Fibroblast of villous mesenchyme (primary cell): Measurements from ENCODE around the gene KHDRBS1. TPM values are rescaled to one million over a fixed set of nuclear protein-coding genes. Genes with fewer than 3 reads are reported as not detected.

Experiments used
- DNase-seq: peaks from one replicate; pipeline ENCODE4 v3.0.0-alpha.2; 2010; ENCODE audit warnings: low read depth
- H3K4me3 ChIP-seq: 2 replicates; pipeline ENCODE4 v1.5.1; 2011; ENCODE audit warnings: low read depth, mild to moderate bottlenecking, low read length
- CTCF ChIP-seq: IDR thresholded peaks from 2 replicates; pipeline ENCODE4 v1.5.1; 2012; ENCODE audit warnings: low read depth, mild to moderate bottlenecking, low read length; ENCODE audit not compliant: insufficient read depth
- small RNA-seq: library from RNA; depleted of rRNA; stranded (forward); fragments of <200 nt; gene quantifications from one replicate; pipeline ENCODE3, GENCODE V24; 2012
- total RNA-seq: library from RNA; depleted of rRNA; stranded (reverse); fragments of >200 nt; gene quantifications from 2 replicates; pipeline ENCODE4 v1.2.3, GENCODE V29; 2012

Gene KHDRBS1
- total RNA-seq, 1 donor = 51.0 TPM

- no peak overlapping the region for H3K4me3 ChIP-seq
- no peak for TF ChIP-seq CTCF
- no peak for DNase-seq
These were observed 77.9 kb downstream of the KHDRBS1 start for GRCh38 chr1:32091591-32091990.

Small RNAs within 50 kb of the gene (small RNA-seq; reads per million reads assigned to genes)
- gene MIR5585 (not detected), gene RF00017 (not detected)

Other genes with a start within 250 kb of the KHDRBS1 start
- gene ADGRB2, start 249.5 kb upstream of the KHDRBS1 start, total RNA-seq = 11.3 and 14.2 TPM in 2 replicates
- 62.2 and 73.4 TPM in 2 replicates for gene SPOCD1, start 197.8 kb upstream of the KHDRBS1 start, total RNA-seq
- 388 and 503 TPM in 2 replicates for gene PTP4A2, start 75.5 kb upstream of the KHDRBS1 start, total RNA-seq
- gene TMEM39B, start 59.1 kb downstream of the KHDRBS1 start, total RNA-seq = 5.6 and 5.8 TPM in 2 replicates
- gene KPNA6, start 94.2 kb downstream of the KHDRBS1 start, total RNA-seq = 61.8 and 96.7 TPM in 2 replicates
- 105 and 128 TPM in 2 replicates for gene TXLNA, start 165.8 kb downstream of the KHDRBS1 start, total RNA-seq
- gene CCDC28B, start 186.7 kb downstream of the KHDRBS1 start, total RNA-seq = 22.5 and 30.3 TPM in 2 replicates
- 0.86 and 2.3 TPM in 2 replicates for gene IQCC, start 191.8 kb downstream of the KHDRBS1 start, total RNA-seq
- not detected in 2 replicates for gene DCDC2B, start 195.2 kb downstream of the KHDRBS1 start, total RNA-seq
- 21.6 and 23.8 TPM in 2 replicates for gene TMEM234, start 208.5 kb downstream of the KHDRBS1 start, total RNA-seq
- 264 and 280 TPM in 2 replicates for gene EIF3I, start 208.5 kb downstream of the KHDRBS1 start, total RNA-seq
- gene FAM167B, start 233.4 kb downstream of the KHDRBS1 start, total RNA-seq = 0.97 and 5.2 TPM in 2 replicates
- gene LCK, start 237.4 kb downstream of the KHDRBS1 start, total RNA-seq = 0.43 TPM in 1 of 2 replicates, not detected in the other